ENCODE data around the gene BRAF.
"Not testable (repeated sequence)": the region's sequence is repeated elsewhere in the genome, so short reads cannot be mapped to it uniquely, and the experiment has no call there.

BRAF gene

DNA sequence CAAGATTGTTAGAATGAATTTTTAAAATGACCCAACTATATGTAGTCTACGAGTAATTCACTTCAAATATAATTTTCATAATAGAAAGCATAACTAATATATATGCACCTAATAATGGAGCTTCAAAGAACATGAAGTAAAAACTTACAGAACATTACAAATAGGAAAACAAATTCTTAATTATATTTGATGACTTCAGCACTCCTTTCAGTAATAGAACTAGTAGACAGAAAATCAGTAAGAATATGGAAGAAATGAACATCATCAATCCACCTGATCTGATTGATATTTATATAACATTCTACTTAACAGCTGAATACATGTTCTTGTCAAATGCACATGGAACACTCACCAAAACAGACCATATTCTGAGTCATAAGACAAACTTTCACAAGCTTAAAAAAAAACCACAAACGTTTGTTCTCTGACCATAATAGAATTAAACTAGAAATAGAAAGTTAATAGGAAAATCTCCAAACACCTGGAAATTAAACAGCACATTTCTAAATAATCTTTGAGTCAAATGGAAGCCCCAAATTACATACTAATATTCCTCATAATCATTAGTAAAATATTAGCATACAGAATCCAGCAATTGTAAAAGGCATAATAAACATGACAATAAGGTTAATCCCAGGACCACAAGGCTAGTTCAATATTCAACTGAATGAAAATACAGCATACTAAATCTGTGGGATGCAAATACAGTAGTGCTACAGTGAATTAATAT lies 48.0 kb downstream of the BRAF start:
- DNase-seq: no peak

DNA sequence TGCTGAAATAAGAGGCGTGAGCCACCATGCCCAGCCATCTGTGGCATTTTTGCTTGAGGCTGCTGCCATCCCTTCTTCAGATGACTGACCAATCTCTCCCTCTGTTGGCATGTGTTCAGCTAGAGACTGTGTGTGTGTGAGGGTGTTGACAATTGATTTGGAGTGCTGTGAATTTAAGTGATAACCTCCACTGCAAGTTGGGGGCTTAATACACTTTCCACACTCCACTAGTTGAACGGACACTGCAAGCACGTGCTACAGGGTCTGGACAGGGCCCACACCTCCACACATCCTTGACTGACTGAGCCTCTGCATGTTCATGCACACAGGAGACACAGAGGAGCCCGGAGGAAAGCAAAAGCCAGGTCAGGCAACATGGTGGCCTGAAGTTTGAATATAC lies 51.3 kb downstream of the BRAF start:
- DNase-seq: no peak

DNA sequence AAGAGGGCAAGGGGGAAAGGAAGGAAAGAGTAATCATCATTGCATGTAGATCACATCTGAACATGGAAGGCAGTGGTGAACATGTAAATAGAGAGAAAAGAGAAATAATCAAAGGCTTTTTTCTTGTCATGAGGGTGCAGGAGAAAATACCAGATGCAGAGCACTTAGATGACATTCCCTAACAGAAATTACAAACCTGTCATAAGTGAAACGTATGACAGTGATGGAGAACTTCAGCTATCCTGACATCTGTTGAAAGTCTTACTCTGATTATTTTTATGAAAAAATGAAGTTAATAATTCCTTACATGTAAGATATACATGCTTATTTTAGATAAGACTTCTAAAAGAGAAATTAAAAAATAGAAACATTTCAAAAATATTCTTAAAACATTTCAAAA lies 54.7 kb downstream of the BRAF start:
- DNase-seq: no peak

DNA sequence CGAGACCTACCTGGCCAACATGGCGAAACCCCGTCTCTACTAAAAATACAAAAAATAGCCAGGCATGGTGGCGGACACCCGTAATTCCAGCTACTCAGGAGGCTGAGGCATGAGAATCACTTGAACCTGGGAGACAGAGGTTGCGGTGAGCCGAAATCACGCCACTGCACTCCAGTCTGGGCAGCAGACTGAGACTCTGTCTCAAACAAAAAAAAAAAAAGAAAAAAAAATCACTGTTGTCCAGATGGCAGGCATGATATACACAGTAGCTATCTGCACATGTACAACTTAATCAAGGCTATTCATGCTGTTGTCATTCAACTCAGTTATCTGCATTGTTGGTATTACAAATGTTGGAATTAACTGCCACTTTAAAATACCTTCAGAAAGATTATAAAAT lies 55.3 kb downstream of the BRAF start:
- DNase-seq: no peak

DNA sequence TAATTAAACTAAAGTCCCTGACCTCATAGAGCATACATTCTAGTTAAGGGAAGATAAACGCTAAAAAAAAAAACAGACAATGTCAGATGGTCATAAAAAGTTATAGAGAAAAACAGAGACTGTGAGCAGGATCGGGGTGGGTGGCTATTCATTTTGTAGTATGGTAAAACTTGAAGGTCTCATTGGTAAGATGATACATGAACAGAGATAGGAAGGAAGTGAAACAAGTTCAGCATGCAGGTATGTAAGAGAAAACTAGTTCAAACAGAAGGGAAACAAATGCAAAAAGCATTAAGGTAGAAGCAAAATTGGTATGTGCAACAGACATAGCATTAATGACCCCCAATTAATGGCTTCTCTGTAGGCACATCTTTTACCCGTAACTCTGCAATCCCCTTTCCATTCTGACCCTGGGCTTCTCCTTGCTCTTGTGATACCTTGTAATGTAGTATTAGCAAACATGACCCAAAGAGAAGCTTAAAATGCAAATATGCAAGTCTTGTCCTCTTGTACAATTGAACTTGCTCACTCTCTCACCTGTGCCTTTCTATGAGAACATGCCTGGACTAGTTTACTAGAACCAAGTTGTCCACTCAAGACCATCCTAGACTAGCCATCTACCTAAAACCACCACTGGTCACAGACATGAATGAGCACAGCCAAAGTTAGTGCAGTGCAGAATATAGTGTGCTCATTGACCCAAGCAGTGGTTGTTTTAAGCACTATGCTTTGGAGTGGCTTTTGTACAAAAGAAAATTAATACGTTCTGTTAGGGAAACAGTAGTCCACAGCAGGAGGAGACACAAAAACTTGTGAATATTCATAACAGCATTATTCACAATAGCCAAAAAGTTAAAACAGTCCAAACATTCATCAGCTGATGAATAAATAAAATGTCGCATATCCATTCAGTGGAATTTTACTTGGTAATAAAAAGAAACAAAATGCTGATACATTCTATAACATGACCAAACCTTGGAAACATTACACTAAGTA lies 57.0 kb downstream of the BRAF start:
- no peak for DNase-seq

DNA sequence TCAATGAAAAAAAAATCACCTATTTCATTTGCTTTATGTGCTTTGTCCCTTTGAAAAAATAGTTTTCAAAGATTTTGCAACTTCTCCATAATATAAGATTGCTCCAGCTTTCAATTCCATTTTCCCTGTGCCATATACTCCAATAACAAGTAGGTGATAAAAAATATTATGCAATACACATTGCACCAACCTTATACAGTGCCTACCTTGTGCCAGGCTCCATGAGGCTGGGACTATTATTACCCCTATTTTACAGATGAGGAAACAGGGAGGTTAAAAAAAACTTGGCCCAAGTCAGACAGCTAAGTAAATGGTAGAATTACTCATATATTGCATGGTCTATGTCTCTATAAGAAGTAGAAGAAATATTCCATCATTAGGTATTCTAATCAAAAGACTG lies 57.8 kb downstream of the BRAF start:
- DNase-seq: no peak

DNA sequence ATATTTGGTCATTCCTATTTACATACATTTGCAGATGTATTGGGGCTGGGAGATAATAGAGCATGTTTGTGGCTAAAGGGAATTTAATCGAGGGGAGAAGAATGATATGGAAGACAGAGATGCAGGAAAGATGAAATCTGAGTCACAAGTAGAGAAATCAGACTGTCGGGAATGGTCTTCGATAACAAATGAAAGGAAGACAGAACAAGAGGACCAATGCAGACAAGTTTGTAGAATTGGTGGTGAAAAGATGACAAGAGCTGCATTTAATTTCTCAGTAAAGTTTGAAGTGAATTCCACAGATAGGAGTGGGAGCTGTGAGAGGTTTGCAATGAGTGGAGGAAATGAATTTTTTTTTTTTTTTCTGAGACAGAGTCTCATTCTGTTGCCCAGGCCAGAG lies 60.0 kb downstream of the BRAF start:
- no peak for DNase-seq

DNA sequence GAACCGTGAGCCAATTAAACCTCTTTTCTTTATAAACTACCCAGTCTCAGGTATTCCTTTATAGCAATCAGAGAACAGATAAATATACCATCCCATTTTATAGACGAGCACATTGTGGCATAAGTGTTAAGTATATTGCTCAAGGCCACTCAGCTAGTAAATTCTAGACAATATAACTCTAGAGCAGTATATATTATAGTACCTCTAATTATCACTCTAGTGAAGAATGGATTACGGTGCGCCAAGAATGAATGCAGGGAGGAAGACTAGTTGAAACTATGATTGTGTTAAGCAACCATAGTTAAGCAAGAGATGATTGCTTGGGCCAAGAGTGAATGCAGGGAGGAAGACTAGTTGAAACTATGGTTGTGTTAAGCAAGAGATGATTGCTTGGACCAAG lies 60.9 kb downstream of the BRAF start:
- no peak for DNase-seq

DNA sequence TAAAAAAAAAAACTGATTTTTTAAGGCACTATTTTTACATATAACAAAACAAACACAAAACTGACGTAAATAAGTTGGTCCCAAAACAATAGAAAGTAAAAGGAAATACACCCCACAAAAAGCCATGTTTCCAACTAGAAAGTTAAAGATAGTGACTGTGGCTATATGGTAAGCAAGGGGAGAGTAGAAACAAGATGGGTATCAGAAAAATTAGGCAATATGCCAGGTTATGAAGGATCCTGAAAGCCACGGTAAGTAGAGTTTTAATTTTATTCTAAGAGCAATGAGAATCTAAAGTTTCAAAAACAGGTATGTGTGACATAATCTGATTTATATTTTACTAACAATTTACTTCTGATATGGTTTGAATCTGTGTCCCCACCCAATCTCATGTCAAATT lies 61.5 kb downstream of the BRAF start:
- no peak for DNase-seq

DNA sequence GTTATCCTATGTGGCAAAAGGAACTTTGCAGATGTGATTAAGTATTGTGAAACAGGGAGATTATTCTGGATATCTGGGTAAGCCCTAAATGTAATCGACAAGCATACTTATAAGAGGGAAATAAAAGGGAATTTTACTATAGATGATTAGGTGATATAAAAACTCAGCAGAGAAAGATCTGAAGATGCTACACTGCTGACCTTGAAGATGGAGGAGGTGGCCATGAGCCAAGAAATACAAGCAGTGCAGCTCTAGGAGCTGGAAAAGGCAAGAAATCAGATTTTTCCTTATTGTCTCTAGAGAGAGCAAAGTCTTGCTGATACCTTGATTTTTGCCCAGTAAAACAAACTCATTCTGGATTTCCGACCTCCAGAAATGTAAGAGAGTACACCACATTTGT lies 67.7 kb downstream of the BRAF start:
- no peak for DNase-seq

DNA sequence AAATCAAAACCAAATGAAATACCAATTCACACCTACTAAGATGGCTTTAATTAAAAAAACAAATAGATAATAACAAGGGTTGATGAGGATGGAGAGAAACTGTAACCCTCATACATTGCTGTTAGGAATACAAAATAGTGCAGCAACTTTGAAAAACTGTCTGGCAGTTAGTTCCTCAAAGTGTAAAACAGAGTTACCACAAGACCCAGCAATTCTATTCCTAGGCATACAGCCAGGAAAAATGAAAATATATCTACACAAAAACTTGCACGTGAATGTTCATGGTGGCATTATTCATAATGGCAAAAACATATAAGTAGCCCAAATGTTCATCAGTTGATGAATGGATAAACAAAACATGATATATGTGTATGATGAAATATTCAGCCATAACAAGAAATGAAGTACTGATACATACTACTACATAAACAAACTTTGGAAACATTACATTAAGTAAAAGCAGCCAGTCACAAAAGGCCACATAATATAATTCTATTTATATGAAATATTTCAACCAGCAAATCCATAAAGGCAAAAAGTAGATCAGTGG lies 83.5 kb downstream of the BRAF start:
- DNase-seq: no peak

DNA sequence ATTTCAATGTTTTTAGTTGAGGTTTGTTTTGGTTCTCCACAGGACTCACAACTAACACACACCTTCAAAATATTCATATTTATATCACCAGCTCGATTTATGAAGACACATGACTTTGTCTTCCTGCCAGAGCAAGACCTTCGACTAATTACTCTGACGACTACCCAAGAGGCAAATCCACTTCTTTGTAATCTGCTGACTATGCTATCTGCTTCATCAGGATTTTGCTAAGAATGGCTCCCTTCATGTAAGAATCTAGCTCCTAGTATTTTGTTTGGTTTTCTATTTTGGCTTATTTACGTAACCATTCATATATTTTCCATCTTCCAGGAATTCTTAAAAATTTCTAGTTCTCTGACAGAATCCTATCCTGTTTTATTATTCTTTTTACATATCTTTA lies 93.0 kb downstream of the BRAF start:
- DNase-seq: no peak

DNA sequence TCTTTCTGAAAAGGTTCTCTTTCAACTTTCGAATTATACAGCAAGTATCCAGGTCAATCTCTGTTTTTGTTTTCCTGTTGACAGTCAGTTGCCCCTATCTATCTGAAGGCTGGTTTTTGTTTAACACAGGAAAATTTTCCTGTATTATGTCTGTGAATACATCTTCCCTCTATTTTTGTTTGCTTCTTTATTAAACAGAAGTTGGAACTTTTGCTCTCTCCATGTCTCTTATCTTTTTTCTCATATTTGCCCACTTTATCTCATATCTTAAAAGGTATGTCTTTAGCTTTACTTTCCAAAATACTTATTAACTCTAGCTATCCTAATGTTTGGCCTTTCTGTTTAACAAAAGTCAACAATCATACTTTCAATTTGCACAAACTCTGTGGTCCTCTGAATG lies 95.0 kb downstream of the BRAF start:
- no peak for DNase-seq

DNA sequence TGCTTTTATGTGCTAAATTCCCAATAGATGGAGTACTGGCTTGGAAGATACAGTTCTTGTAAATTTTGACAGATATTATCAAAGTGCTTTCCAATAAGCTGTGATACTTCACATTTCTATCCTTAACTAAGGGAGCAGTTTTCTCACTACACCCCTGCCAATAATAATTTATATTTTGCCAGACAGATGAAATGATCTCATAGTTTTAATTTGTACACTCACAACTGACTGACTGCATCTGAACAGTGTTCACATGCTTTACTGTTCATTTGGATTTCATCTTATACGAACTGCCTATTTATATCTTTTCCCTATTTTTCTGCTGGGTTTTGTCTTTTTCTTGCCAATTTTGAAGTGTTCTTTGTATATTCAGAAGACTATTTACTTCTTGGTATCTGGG lies 96.0 kb downstream of the BRAF start:
- no peak for DNase-seq

DNA sequence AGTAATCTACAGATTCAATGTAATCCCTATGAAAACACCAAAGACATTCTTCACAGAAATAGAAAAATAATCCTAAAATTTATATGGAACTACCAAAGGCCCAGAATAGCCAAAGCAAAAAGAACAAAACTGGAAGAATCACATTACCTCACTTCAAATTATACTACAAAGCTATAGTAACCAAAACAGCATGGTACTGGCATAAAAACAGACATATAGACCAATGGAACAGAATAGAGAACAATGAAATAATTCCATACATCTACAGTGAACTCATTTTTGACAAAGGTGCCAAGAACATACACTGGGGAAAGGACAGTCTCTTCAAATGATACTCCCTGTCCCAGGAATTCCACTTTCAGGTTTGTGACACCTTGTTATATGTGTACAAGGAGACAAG lies 107.3 kb downstream of the BRAF start:
- not testable (repeated sequence) for DNase-seq

DNA sequence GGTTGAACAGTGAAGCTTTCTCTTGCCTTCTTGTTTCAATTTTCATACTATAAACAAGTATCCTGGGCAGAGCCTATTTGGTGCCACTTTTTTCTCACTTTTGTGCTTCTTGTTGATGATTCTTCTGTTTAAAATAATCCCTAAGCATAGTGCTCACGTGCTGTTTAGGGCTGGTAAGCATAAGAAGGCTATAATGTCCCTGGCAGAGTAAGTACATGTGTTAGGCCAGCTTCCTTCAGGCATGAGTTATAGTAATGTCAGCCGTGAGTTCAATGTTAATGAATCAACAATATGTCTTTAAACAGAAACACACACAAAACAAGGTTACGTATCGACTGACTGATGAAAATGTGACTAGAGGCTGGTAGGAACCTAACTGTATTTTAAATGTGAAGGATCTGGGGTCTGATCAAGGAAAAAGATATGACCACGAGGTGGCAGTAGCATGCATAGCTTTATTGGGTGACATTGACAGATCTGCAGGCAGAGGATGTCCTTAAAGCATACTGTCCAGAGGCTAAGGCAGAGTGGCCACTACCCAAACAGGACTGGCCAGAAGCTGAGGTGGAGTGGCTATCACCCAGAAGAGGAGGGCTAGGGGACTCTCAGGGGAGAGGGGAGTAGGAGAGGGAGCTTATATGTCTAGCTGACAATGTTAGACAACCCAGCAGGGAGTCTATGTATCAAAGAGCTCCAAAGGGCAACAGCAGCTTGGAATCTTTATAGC lies 113.7 kb downstream of the BRAF start:
- peak; percentile 62 for DNase-seq

DNA sequence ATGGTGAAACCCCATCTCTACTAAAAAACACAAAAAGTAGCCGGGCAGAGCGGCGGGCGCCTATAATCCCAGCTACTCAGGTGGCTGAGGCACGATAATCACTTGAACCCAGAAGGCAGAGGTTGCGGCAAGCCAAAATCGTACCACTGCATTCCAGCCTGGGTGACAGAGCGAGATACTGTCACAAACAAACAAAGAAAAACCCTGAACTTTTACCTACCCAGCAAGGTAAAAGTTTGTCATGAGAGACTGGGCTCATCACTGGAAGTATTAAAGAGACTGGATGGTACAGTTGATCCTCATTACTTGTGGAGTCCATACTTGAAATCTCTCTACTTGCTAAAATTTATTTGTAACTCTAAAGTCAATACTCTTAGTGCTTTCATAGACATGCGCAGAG lies 114.3 kb downstream of the BRAF start:
- no peak for DNase-seq

DNA sequence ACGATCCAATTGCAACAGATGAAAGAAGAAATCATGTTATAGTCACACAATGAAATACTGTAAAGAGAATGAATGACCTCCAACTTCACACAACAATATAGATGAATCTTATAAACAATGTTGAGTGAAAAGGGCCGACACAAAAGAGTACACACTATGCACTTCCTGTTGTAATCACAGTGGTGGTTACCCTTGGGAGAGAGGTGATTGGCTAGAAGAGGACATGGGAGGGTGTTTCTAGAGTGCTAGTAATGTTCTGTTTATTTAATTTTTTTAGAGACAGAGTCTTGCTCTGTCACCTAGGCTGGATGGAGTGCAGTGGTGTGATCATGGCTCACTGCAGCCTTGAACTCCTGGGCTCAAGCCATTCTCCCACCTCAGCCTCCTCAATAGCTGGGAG lies 145.8 kb downstream of the BRAF start:
- DNase-seq: no peak

DNA sequence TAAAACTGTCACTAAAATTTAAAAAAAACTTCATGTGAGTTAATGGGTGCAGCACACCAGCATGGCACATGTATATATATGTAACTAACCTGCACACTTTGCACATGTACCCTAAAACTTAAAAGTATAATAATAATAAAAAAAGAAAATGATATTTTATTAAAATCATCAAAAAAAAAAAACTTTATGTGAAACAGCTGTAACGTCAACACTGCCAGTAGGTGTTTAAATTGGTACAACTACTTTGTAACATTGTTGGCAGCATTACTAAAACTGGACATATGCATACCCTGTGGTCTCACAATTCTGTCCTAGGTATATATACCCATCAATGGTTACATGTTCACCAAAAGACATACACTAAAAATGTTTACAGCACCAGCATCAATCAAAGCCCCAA lies 146.2 kb downstream of the BRAF start:
- DNase-seq: no peak

DNA sequence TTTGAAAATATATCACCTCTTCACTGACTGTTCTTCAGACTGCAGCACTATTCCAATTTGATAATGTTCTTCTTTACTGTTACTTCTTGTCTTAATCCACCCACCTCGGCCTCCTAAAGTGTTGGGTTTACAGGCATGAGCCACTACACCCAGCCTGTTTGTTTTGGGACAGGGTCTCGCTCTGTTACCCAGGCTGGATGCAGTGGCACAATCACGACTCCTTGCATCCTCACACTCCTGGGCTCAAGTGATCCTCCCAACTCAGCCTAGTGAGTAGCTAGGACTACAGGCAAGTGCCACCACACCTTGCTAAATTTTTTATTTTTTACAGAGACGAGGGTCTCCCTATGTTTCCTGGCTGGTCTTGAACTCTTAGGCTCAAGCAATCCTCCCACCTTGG lies 150.4 kb downstream of the BRAF start:
- DNase-seq: no peak

DNA sequence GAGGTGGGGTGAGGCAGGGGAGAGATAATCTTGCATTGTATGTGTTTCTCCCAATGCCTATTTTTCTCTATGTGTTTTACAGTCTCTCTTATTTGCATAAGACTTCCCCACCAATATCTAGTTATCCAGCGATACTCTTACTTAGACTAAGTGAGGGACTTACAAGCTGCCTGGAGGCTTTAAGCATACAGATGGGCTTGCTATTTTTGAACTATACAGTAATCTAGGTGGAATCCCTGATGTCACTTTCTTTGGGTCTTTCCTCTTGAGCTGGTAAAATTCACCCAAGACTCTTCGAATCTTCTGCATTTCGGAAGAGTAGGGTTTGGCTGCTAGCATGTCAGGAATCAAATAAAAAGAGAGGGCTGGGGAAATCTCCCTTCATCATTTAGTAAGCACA lies 151.6 kb downstream of the BRAF start:
- no peak for DNase-seq

DNA sequence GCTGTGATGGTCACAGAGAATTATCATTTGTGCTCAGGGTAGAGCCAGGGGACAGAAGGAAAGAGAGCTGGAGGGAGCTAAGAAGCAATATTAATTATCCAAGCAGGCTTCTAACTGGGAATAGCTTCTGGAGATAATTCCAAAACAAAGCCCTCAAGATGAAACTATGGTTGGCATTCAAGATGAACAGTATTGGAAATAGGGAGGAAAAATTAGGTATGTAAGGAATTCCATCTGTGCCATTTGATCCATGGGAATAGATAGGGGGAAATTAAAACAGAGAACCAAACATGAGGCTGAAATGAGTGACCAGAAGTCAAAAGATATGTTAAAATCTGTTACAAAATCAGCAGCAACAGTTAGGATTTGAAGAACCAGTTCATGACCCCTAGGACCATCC lies 152.9 kb downstream of the BRAF start:
- DNase-seq: no peak

DNA sequence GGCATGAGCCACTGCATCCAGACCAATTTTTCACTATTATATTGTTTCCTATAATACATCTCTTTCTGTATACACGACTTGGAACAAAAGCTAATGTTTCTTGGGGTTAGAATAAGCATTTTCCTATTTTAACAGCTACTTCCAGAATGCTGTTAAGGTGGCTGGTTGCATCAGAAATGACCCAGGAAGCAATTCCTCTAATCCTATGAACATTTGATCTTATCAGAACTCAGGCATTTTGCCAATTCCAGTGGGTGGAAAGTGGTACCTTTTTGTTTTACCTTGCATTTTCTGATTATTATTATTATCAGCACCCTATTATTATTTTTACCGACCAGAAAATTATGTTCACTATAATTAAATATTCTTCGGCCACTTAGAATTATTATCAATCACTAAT lies 154.9 kb downstream of the BRAF start:
- DNase-seq: no peak
